GM23338 (cell line): Measurements from ENCODE around the gene HTR7.

Experiments used
- CTCF ChIP-seq, 2 experiments: fragments of 200-600 bp in 1 of 2; sonication (generic) in 1 of 2; conservative IDR thresholded peaks; 2 replicates each; pipeline versions ENCODE4 v1.5.1 to v1.6.1; 2016 to 2017; ENCODE audit warnings: antibody characterized with exemption in 2 of 2, low read depth in 2 of 2, mild to moderate bottlenecking in 2 of 2, moderate library complexity in 1 of 2
- ETS1 ChIP-seq: IDR thresholded peaks from 2 replicates; pipeline ENCODE4 v1.6.1; 2016; ENCODE audit warnings: antibody characterized with exemption
- EZH2phosphoT487 ChIP-seq: fragments of 200-600 bp; sonication (generic); IDR thresholded peaks from one replicate; pipeline ENCODE4 v1.8.1; 2018; ENCODE audit warnings: antibody characterized with exemption; ENCODE audit not compliant: unreplicated experiment

GRCh38 chr10:90801608-90802007, 56.2 kb downstream of the HTR7 start:
- TF ChIP-seq EZH2phosphoT487, result no peak
- TF ChIP-seq ETS1, result no peak
- no peak for TF ChIP-seq CTCF (conservative IDR thresholded peaks at IDR 0.05; ENCODE audit: low read depth in 2 of 2)
